ENCODE results near the gene SLC5A12. TPM values are rescaled to one million over a fixed set of nuclear protein-coding genes. Genes with fewer than 3 reads are reported as not detected.

Gene SLC5A12
- total RNA-seq, 1 donor from 2014 or later: 4.7 TPM

GRCh38 chr11:26703411-26704191, 18.3 kb downstream of the SLC5A12 start:
- Mint-ChIP-seq H3K4me3 (no peak overlapping the region), H3K36me3 (no peaks in the 10 kb centered on the region), H3K9me3 (no peaks in the 10 kb centered on the region), H3K4me1 (peaks cover 36% of the 10 kb centered on the region), H3K27me3 (ENCODE audit: low read depth) (no peaks in the 10 kb centered on the region), H3K27ac (no peak overlapping the region)
- DNase-seq (ENCODE audit: low spot score in 2 of 2, unreplicated experiment in 2 of 2): no peak
- TF ChIP-seq CTCF (IDR thresholded peaks at IDR 0.05; ENCODE audit: unreplicated experiment): no peak

GRCh38 chr11:26702406-26702805, 19.5 kb downstream of the SLC5A12 start:
- TF ChIP-seq CTCF (IDR thresholded peaks at IDR 0.05; ENCODE audit: unreplicated experiment): no peak
- Mint-ChIP-seq H3K9me3 (no peaks in the 10 kb centered on the region), H3K36me3 (no peaks in the 10 kb centered on the region), H3K27ac (no peak overlapping the region), H3K4me1 (peaks cover 36% of the 10 kb centered on the region), H3K27me3 (ENCODE audit: low read depth) (no peaks in the 10 kb centered on the region), H3K4me3 (no peak overlapping the region)
- no peak for DNase-seq (ENCODE audit: low spot score in 2 of 2, unreplicated experiment in 2 of 2)

GRCh38 chr11:26700574-26701235, 21.2 kb downstream of the SLC5A12 start:
- no peak for DNase-seq (ENCODE audit: low spot score in 2 of 2, unreplicated experiment in 2 of 2)
- Mint-ChIP-seq H3K27ac (no peak overlapping the region), H3K4me1 (peaks cover 29% of the 10 kb centered on the region), H3K9me3 (peaks cover 2% of the 10 kb centered on the region), H3K36me3 (no peaks in the 10 kb centered on the region), H3K27me3 (ENCODE audit: low read depth) (no peaks in the 10 kb centered on the region), H3K4me3 (no peak overlapping the region)
- TF ChIP-seq CTCF (IDR thresholded peaks at IDR 0.05; ENCODE audit: unreplicated experiment): no peak

- H3K27ac Mint-ChIP-seq: no peak overlapping the region
- peaks cover 17% of the 10 kb centered on the region for H3K4me1 Mint-ChIP-seq
- no peaks in the 10 kb centered on the region for H3K27me3 Mint-ChIP-seq (ENCODE audit: low read depth)
- no peak for TF ChIP-seq CTCF (IDR thresholded peaks at IDR 0.05; ENCODE audit: unreplicated experiment)
- peaks cover 4% of the 10 kb centered on the region for H3K9me3 Mint-ChIP-seq
- DNase-seq (ENCODE audit: low spot score in 2 of 2, unreplicated experiment in 2 of 2): no peak
- H3K36me3 Mint-ChIP-seq: no peaks in the 10 kb centered on the region
- H3K4me3 Mint-ChIP-seq: no peak overlapping the region
Measured at GRCh38 chr11:26698224-26698623, 23.6 kb downstream of the SLC5A12 start.

- Mint-ChIP-seq H3K9me3 (peaks cover 4% of the 10 kb centered on the region), H3K4me1 (peaks cover 8% of the 10 kb centered on the region), H3K36me3 (no peaks in the 10 kb centered on the region), H3K27ac (no peak overlapping the region), H3K4me3 (no peak overlapping the region), H3K27me3 (ENCODE audit: low read depth) (no peaks in the 10 kb centered on the region)
- DNase-seq (ENCODE audit: low spot score in 2 of 2, unreplicated experiment in 2 of 2): no peak
- no peak for TF ChIP-seq CTCF (IDR thresholded peaks at IDR 0.05; ENCODE audit: unreplicated experiment)
Measured at GRCh38 chr11:26696330-26696729, 25.5 kb downstream of the SLC5A12 start.

Data from mesothelial cell of epicardium (in vitro differentiated cells).